ENCODE data around the gene KDM3A. TPM values are rescaled to one million over a fixed set of nuclear protein-coding genes. Genes with fewer than 3 reads are reported as not detected.

Gene KDM3A
- total and polyA plus RNA-seq, 9 of the 15 experiments (the other 6 are each of a cell fraction or from before 2014, with no cell fraction given): 7.5 to 95.4 (median 24.8) TPM

DNA sequence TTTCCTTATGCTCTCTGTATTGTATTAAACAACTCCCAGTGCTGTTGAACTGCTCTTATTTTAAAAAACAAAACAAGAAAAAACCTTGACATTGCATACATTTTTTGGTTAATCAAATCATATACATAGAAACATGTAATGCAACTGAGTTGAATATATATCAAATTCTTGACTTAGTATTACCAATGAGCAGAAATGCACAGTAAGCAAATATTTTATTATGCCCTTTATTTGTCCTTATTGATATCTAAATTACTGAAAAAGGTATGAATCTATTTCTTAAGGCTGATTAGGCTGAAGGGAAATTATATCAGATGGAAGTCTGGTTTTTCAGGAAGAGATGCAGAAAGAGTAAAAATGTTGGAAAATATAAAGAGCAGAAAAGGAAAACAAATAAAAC is 6.9 kb upstream of the KDM3A start (continued):
- TF ChIP-seq ZFP36 (IDR thresholded peaks at IDR 0.05; ENCODE audit: low read depth, low read length, partially characterized antibody) (no peak), SMAD2 (IDR thresholded peaks at IDR 0.05; ENCODE audit: low read depth, low read length) (no peak)
- TF ChIP-seq, protein P1, sequence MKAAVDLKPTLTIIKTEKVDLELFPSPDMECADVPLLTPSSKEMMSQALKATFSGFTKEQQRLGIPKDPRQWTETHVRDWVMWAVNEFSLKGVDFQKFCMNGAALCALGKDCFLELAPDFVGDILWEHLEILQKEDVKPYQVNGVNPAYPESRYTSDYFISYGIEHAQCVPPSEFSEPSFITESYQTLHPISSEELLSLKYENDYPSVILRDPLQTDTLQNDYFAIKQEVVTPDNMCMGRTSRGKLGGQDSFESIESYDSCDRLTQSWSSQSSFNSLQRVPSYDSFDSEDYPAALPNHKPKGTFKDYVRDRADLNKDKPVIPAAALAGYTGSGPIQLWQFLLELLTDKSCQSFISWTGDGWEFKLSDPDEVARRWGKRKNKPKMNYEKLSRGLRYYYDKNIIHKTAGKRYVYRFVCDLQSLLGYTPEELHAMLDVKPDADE (conservative IDR thresholded peaks at IDR 0.05; ENCODE audit: control insufficient read depth, low read depth, low read length): no peak

DNA sequence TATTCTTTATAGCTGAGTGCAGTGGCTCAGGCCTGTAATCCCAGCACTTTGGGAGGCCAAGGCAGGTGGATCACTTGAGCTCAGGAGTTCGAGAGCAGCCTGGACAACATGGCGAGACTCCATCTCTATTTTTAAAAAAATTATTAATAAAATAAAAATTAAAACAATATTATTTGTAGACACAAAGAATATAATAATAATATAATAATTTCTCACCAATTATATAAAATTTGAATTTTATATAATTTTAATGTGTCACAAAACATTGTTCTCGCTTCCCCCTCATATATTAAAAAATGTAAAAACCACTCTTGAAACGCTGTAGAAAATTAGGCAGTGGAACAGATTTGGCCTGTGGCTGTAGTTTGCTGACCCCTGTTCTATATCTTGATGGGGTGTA is 5.6 kb upstream of the KDM3A start:
- Histone ChIP-seq H3K4me3 (no peak overlapping the region), H3K9me3 (replicated peaks; ENCODE audit: control insufficient read depth, insufficient read depth, low read depth, low read length) (peaks cover 16% of the 10 kb centered on the region), H3K4me2 (ENCODE audit: insufficient read depth, low read length) (no peak overlapping the region), H4K20me1 (replicated peaks; ENCODE audit: control insufficient read depth, insufficient read depth, low read length) (no peaks in the 10 kb centered on the region), H2AFZ (ENCODE audit: low read depth, low read length) (no peak overlapping the region), H3K9me1 (ENCODE audit: control insufficient read depth, insufficient read depth, low read length) (no peaks in the 10 kb centered on the region), H3K36me3 (ENCODE audit: control insufficient read depth, insufficient read depth, low read length) (no peaks in the 10 kb centered on the region), H3K27me3 (ENCODE audit: control insufficient read depth in 2 of 2, insufficient read depth in 2 of 2, low read length in 2 of 2) (no peaks in the 10 kb centered on the region), H3K27ac (ENCODE audit: extremely low read depth, low read depth, low read length) (no peak overlapping the region), H3K79me2 (ENCODE audit: control insufficient read depth, insufficient read depth, low read length) (no peaks in the 10 kb centered on the region), H3K9ac (ENCODE audit: insufficient read depth in 1 of 2, low read depth in 2 of 2, low read length in 2 of 2) (no peak overlapping the region), H3K4me1 (replicated peaks in 1 of 2; ENCODE audit: control insufficient read depth in 2 of 2, insufficient read depth in 2 of 2, low read length in 2 of 2) (no peaks in the 10 kb centered on the region)
- BruUV-seq (replicated peaks): no TSS peak
- ChIA-PET CTCF (ENCODE audit: low intra/inter-chr PET ratio) (no interaction called here), POLR2A (interaction anchor here (0.6 kb wide), 3 partner anchors 8 to 835 kb away, joined by 3 read pairs; no protein-coding TSS in a partner anchor)
- in situ Hi-C loops (cut with MboI): no loop called here
- ATAC-seq (no peak), DNase-seq (ENCODE audit: extremely low read depth in 1 of 4, low spot score in 3 of 4) (no peak), FAIRE-seq (no peak)
- TF ChIP-seq ZNF24 (IDR thresholded peaks at IDR 0.05) (no peak), ZNF766 (CRISPR knock-in tag; conservative IDR thresholded peaks at IDR 0.05) (no peak), RBM34 (IDR thresholded peaks at IDR 0.05; ENCODE audit: borderline replicate concordance, insufficient read depth, low read length) (no peak), ZC3H4 (CRISPR knock-in tag; IDR thresholded peaks at IDR 0.05; ENCODE audit: borderline replicate concordance) (no peak), RBM17 (IDR thresholded peaks at IDR 0.05; ENCODE audit: borderline replicate concordance, low read depth, low read length) (no peak), CC2D1A (IDR thresholded peaks at IDR 0.05) (no peak), CBFA2T3 (IDR thresholded peaks at IDR 0.05) (no peak), NRF1 (conservative IDR thresholded peaks at IDR 0.05 in 1 of 2, IDR thresholded peaks at IDR 0.05 in 1 of 2) (no peak), TCF7L2 (IDR thresholded peaks at IDR 0.05; ENCODE audit: low read depth, low read length) (no peak), KHSRP (IDR thresholded peaks at IDR 0.05) (no peak), ZNF780A (CRISPR knock-in tag; IDR thresholded peaks at IDR 0.05) (no peak), SMARCA5 (IDR thresholded peaks at IDR 0.05) (no peak), CHCHD3 (CRISPR knock-in tag; IDR thresholded peaks at IDR 0.05) (no peak), NONO (IDR thresholded peaks at IDR 0.05; ENCODE audit: low read depth in 2 of 2, low read length in 1 of 2) (no peak)
- TF ChIP-seq, protein P2, sequence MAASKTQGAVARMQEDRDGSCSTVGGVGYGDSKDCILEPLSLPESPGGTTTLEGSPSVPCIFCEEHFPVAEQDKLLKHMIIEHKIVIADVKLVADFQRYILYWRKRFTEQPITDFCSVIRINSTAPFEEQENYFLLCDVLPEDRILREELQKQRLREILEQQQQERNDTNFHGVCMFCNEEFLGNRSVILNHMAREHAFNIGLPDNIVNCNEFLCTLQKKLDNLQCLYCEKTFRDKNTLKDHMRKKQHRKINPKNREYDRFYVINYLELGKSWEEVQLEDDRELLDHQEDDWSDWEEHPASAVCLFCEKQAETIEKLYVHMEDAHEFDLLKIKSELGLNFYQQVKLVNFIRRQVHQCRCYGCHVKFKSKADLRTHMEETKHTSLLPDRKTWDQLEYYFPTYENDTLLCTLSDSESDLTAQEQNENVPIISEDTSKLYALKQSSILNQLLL (CRISPR knock-in tag; IDR thresholded peaks at IDR 0.05; ENCODE audit: borderline replicate concordance): no peak
- TF ChIP-seq, protein P3, sequence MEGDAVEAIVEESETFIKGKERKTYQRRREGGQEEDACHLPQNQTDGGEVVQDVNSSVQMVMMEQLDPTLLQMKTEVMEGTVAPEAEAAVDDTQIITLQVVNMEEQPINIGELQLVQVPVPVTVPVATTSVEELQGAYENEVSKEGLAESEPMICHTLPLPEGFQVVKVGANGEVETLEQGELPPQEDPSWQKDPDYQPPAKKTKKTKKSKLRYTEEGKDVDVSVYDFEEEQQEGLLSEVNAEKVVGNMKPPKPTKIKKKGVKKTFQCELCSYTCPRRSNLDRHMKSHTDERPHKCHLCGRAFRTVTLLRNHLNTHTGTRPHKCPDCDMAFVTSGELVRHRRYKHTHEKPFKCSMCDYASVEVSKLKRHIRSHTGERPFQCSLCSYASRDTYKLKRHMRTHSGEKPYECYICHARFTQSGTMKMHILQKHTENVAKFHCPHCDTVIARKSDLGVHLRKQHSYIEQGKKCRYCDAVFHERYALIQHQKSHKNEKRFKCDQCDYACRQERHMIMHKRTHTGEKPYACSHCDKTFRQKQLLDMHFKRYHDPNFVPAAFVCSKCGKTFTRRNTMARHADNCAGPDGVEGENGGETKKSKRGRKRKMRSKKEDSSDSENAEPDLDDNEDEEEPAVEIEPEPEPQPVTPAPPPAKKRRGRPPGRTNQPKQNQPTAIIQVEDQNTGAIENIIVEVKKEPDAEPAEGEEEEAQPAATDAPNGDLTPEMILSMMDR (IDR thresholded peaks at IDR 0.05 in 2 of 3, conservative IDR thresholded peaks at IDR 0.05 in 1 of 3; ENCODE audit: insufficient read depth in 2 of 3, low read depth in 1 of 3, low read length in 3 of 3): no peak
- WGBS (ENCODE audit: insufficient coverage, low coverage, missing lambda C conversion rate): 14% methylated on average over 4 of the region's 4 CpGs
- intact Hi-C loops (cut with micrococcal nuclease): no loop called here
